ENCODE results near the gene THAP7.

THAP7 gene

GRCh38 chr22:21038405-21038804, 36.5 kb upstream of the THAP7 start:
- Histone ChIP-seq H3K36me3 (no peaks in the 10 kb centered on the region), H3K4me3 (no peak overlapping the region), H3K4me1 (peaks cover 0 to 20% (median 0%) of the 10 kb centered on the region in 4 donors), H3K27ac (peak overlapping the region in 1 of 2 donors; percentile 15), H3K27me3 (no peaks in the 10 kb centered on the region), H3K9me3 (no peaks in the 10 kb centered on the region)
- no peak for TF ChIP-seq CTCF (IDR thresholded peaks at IDR 0.05)
- intact Hi-C loops (cut with DNase I; ENCODE audit: low total_unique reads), result no loop called here
- no peak for DNase-seq

GRCh38 chr22:21034989-21035388, 33.1 kb upstream of the THAP7 start:
- Histone ChIP-seq H3K36me3 (no peaks in the 10 kb centered on the region), H3K4me1 (peaks cover 0 to 31% (median 8%) of the 10 kb centered on the region in 4 donors), H3K27me3 (peaks cover 0 to 32% of the 10 kb centered on the region in 2 donors), H3K4me3 (no peak overlapping the region), H3K27ac (no peak overlapping the region), H3K9me3 (no peaks in the 10 kb centered on the region)
- intact Hi-C loops (cut with DNase I; ENCODE audit: low total_unique reads), result loop anchor here (5.0 kb wide), 1 partner anchor 932 kb away; no protein-coding TSS in a partner anchor
- DNase-seq, result no peak
- no peak for TF ChIP-seq CTCF (IDR thresholded peaks at IDR 0.05)

DNA sequence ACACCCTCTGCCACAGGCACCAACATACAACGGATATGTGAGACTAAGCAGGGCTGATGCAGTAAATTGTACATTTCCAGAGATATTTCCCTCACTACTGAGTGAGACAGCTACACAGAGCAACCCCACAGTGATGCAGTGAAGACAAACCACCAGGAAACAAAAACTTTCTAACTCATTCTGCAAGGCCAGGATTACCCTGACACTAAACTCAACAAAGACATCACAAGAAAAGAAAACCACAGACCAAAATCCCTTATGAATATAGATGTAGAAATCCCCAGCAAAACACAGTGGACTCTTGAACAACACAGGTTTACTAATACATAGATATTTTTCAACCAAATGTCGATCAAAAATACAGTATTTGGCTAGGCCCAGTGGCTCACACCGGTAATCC, 32.0 kb upstream of the THAP7 start:
- no peaks in the 10 kb centered on the region for H3K9me3 ChIP-seq
- intact Hi-C loops (cut with DNase I; ENCODE audit: low total_unique reads), result loop anchor here (5.0 kb wide), 1 partner anchor 933 kb away; no protein-coding TSS in a partner anchor
- TF ChIP-seq CTCF (IDR thresholded peaks at IDR 0.05), result no peak

DNA sequence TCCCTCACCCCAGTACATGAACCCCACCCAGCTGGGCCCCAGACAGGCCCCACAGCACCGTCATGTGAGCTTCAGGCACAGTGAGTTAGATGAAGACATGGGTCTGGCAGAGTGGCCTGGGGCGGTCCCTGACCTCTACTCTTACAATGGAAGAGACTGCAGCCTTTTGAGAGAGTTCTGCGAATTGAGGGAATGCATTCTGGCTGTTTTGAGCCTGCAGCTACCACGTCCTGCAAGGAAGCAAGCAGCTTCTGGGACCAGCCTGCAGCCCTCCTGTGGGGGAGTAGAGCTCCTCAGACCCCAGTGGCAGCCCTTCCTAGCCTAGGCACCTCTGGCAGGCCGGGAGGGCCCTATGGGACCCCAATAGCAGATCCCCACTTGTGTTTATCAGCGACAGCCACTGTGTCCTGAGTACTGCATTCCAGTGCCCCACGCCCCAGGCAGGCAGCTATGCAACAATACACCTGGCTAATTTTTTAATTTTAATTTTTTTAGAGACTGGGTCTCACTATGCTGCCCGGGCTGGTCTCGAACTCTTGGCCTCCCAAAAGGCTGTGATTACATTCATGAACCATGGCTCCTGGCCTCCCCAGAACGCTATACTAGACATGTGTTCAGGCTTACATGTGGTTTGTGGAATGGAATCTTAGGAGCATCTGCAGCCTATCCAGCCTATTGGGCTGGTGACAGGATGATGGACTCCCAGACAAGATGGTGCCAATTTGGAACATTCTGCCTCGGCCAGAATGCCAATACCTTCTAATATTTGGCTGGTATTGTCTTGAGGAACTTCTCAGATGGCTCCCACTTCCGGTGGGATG, 31.2 kb upstream of the THAP7 start:
- Histone ChIP-seq H3K4me3 (no peak overlapping the region), H3K27ac (no peak overlapping the region), H3K4me1 (peaks cover 0 to 21% (median 8%) of the 10 kb centered on the region in 4 donors), H3K27me3 (peaks cover 0 to 51% of the 10 kb centered on the region in 2 donors), H3K9me3 (no peaks in the 10 kb centered on the region), H3K36me3 (no peaks in the 10 kb centered on the region)
- intact Hi-C loops (cut with DNase I; ENCODE audit: low total_unique reads), result loop anchor here (5.0 kb wide), 1 partner anchor 934 kb away; no protein-coding TSS in a partner anchor
- no peak for TF ChIP-seq CTCF (IDR thresholded peaks at IDR 0.05)
- DNase-seq, result no peak

More for the DNA sequence above, 32.0 kb upstream of the THAP7 start:
- Histone ChIP-seq H3K36me3 (no peaks in the 10 kb centered on the region), H3K4me3 (no peak overlapping the region), H3K27me3 (peaks cover 0 to 43% of the 10 kb centered on the region in 2 donors), H3K4me1 (peaks cover 0 to 29% (median 8%) of the 10 kb centered on the region in 4 donors), H3K27ac (no peak overlapping the region)
- DNase-seq, result no peak

DNA sequence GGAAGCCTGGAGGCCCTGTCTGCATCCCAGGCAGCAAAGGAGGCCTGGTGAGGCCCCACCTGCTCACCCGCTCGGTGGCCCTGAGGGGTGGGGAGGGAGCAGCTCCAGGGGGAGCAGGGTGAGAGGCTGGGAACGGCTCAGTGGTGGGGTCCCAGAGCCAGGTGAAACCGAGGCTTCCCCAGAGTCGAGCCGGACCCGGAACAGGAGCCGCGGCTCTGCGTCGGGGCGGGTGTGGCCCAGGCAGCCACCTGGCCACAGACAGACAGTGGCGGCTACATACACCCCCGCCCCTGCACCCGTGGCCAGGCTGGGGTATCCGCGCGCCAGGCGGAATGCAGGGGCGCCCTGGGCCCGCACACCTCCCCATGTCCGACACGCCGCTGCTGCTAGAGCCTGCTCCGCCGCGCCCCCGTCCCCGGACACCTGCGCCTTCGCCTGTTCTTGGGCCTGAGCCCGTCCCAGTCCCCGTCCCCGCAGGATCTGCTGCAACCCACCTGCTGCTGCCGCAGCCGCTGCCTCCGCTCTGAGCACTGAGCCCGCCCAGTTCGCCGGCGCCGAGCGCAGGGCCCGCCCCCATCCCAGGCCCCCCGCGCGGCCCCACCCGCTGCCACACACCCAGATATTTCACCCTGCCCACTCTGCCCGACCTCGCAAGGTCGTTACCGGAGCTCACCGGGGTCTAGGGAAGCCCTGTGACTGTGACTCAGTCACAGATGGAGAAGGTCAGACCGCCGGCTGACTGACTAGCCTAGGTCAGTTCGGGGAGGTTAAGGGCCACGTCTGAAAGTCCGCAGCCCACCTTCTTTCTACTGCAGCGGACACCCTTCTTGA, 30.3 kb upstream of the THAP7 start, which contains the start of gene SLC7A4:
Gene SLC7A4, minus strand, starts transcription at position 525 of the 831 bp plus-strand sequence. CDS start 749 bp downstream, outside the sequence.
- H3K27ac ChIP-seq, result no peak within 1 kb of the TSS
- DNase-seq, result no peak
- peaks cover 0 to 14% (median 10%) of the 10 kb centered on the region in 4 donors for H3K4me1 ChIP-seq
- H3K36me3 ChIP-seq, result no peaks in the 10 kb centered on the region
- TF ChIP-seq CTCF (IDR thresholded peaks at IDR 0.05), result no peak
- H3K4me3 ChIP-seq, result peak within 1 kb of the TSS; percentile 30 to 34
- peaks cover 0 to 58% of the 10 kb centered on the region in 2 donors for H3K27me3 ChIP-seq
- no peaks in the 10 kb centered on the region for H3K9me3 ChIP-seq
- intact Hi-C loops (cut with DNase I; ENCODE audit: low total_unique reads), result loop anchor here (5.0 kb wide), 1 partner anchor 935 kb away; no protein-coding TSS in a partner anchor
